Heart left ventricle (tissue), 16 donors: ENCODE results near the gene UBIAD1. TPM values are rescaled to one million over a fixed set of nuclear protein-coding genes. Genes with fewer than 3 reads are reported as not detected.
"Not testable (repeated sequence)": the region's sequence is repeated elsewhere in the genome, so short reads cannot be mapped to it uniquely, and the experiment has no call there.

Experiments used
- ATAC-seq, 4 donors: fragments of 200-7000 bp; cut with Tn5 transposase; one replicate each; pipeline ENCODE4 v1.9.1; 2020 to 2022; ENCODE audit warnings: moderate library complexity in 4 of 4, mild to moderate bottlenecking in 3 of 4, moderate number of reproducible peaks in 1 of 4
- DNase-seq, 5 donors: peaks; one replicate each; pipeline ENCODE4 v3.0.0-alpha.2; 2020
- H3K27ac ChIP-seq, 12 donors: fragments of 200-600 bp; sonication (generic) in 4 of 12; one replicate each; pipeline versions ENCODE4 v1.5.0 to v1.8.0; 2016 to 2022; ENCODE audit warnings: mild to moderate bottlenecking in 2 of 12
- H3K27me3 ChIP-seq, 9 donors: fragments of 200-600 bp; sonication (generic) in 2 of 9; one replicate each; pipeline versions ENCODE4 v1.5.1 to v1.8.0; 2016 to 2022; ENCODE audit warnings: mild to moderate bottlenecking in 3 of 9
- H3K36me3 ChIP-seq, 9 donors: fragments of 200-600 bp; sonication (generic) in 2 of 9; one replicate each; pipeline versions ENCODE4 v1.5.0 to v1.8.0; 2018 to 2022; ENCODE audit warnings: mild to moderate bottlenecking in 2 of 9
- H3K4me1 ChIP-seq, 12 donors: fragments of 200-600 bp; sonication (generic) in 4 of 12; one replicate each; pipeline versions ENCODE4 v1.5.0 to v1.8.0; 2016 to 2022; ENCODE audit warnings: mild to moderate bottlenecking in 3 of 12
- H3K4me3 ChIP-seq, 12 donors: fragments of 200-600 bp; sonication (generic) in 4 of 12; one replicate each; pipeline versions ENCODE4 v1.5.0 to v1.8.0; 2017 to 2022; ENCODE audit warnings: mild to moderate bottlenecking in 9 of 12, moderate library complexity in 4 of 12
- H3K9me3 ChIP-seq, 12 donors: fragments of 200-600 bp; sonication (generic) in 4 of 12; one replicate each; pipeline versions ENCODE4 v1.5.0 to v1.8.0; 2016 to 2022; ENCODE audit warnings: mild to moderate bottlenecking in 1 of 12
- POLR2A ChIP-seq, 2 donors: fragments of 450-650 bp; IDR thresholded peaks; one replicate each; pipeline ENCODE4 v1.6.1; 2017; ENCODE audit warnings: antibody characterized with exemption in 2 of 2, mild to moderate bottlenecking in 2 of 2, moderate library complexity in 2 of 2
- WGBS, 4 donors: extraction: QIAGEN DNeasy Blood & Tissue Kit in 2 of 4; methylation state at CpG; one replicate each; pipeline versions ENCODE4 v1.1.5 to v1.1.7; 2013 to 2018; 5-methylcytosine and 5-hydroxymethylcytosine counted together
- intact Hi-C, 10 donors: fragments of 100-400 bp; cut with DNase I; formaldehyde crosslinking; loops; one replicate each; pipeline versions ENCODE4 v1.11.1 to v1.14.2; 2022
- polyA plus RNA-seq, 2 donors: library from polyadenylated mRNA; stranded (reverse); fragments of 200-250 nt; gene quantifications; one replicate each; pipeline ENCODE4 v1.2.3, GENCODE V29; 2013
- total RNA-seq, 9 donors: library from RNA; depleted of rRNA in 2 of 9; stranded (reverse); fragments of >200 nt in 2 of 9; fragmentation: NEBNext Ultra II Directional in 3 of 9; extraction: Animal tissue kit (Norgen Biotek cat#: 25700) in 3 of 9; gene quantifications; one replicate each; pipeline versions ENCODE4 v1.1.0 to v1.2.4, GENCODE V29; 2016 to 2023
- TF ChIP-seq, protein P1 (sequence below), 12 donors: fragments of 200-600 bp; sonication (generic) in 4 of 12; IDR thresholded peaks; one replicate each; pipeline versions ENCODE4 v1.5.0 to v1.8.0; 2018 to 2022; ENCODE audit warnings: antibody characterized with exemption in 12 of 12, mild to moderate bottlenecking in 5 of 12
- donor health status: ischemic (EF 13 %, LVEDD 7.1; RV severe dilation, severe dysfunction).
- donor health status: healthy with polysubstance abuse.
- donor health status: DM: no; HTN: yes; CAD: no.
- donor health status: DM: no; HTN: no; CAD: no.
- donor health status: ischemic (EF 25% LVEDD 6.9; RV normal size, moderate dysfunction).
- donor health status: ischemic (EF 25% LVEDD 5.7; RV mildly dilated, moderate dysfunction).
- donor health status: healthy.
- donor health status: DM: yes; HTN: yes; CAD: no.
- donor health status: ischemic (EF 35%, LVEDD 5.7; RV mildly dilated, moderate dysfunction).
- donor health status: nonischemic (EF 11% LVEDD 7.7; RV severe dilation, severe dysfunction).
- donor health status: DM: yes; HTN: yes; CAD: no.
- donor health status: PGD.
- donor health status: ischemic (EF 29% LVEDD 5.4; RV normal size, mild dysfunction).
- donor health status: nonischemic (EF 23%, LVEDD 6.1; RV moderate dilation, normal function).

Gene UBIAD1
- total and polyA plus RNA-seq, 11 donors, result 5.3 to 19.4 (median 11.6) TPM

GRCh38 chr1:11291049-11291448 is 18.1 kb downstream of the UBIAD1 start:
- ATAC-seq (no peak), DNase-seq (no peak)
- H3K27me3 ChIP-seq, result no peaks in the 10 kb centered on the region
- intact Hi-C loops, result no loop called here
- peaks cover 0 to 8% (median 0%) of the 10 kb centered on the region in 12 donors for H3K4me1 ChIP-seq
- no peaks in the 10 kb centered on the region for H3K9me3 ChIP-seq
- TF ChIP-seq POLR2A (IDR thresholded peaks at IDR 0.05), result no peak
- TF ChIP-seq, protein P1, sequence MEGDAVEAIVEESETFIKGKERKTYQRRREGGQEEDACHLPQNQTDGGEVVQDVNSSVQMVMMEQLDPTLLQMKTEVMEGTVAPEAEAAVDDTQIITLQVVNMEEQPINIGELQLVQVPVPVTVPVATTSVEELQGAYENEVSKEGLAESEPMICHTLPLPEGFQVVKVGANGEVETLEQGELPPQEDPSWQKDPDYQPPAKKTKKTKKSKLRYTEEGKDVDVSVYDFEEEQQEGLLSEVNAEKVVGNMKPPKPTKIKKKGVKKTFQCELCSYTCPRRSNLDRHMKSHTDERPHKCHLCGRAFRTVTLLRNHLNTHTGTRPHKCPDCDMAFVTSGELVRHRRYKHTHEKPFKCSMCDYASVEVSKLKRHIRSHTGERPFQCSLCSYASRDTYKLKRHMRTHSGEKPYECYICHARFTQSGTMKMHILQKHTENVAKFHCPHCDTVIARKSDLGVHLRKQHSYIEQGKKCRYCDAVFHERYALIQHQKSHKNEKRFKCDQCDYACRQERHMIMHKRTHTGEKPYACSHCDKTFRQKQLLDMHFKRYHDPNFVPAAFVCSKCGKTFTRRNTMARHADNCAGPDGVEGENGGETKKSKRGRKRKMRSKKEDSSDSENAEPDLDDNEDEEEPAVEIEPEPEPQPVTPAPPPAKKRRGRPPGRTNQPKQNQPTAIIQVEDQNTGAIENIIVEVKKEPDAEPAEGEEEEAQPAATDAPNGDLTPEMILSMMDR (IDR thresholded peaks at IDR 0.05), result no peak
- H3K4me3 ChIP-seq, result no peak overlapping the region
- no peak overlapping the region for H3K27ac ChIP-seq
- peaks cover 0 to 72% (median 51%) of the 10 kb centered on the region in 9 donors for H3K36me3 ChIP-seq
- 51 to 74% (median 65%) methylated on average over 2 of the region's 2 CpGs for WGBS, 4 donors

DNA sequence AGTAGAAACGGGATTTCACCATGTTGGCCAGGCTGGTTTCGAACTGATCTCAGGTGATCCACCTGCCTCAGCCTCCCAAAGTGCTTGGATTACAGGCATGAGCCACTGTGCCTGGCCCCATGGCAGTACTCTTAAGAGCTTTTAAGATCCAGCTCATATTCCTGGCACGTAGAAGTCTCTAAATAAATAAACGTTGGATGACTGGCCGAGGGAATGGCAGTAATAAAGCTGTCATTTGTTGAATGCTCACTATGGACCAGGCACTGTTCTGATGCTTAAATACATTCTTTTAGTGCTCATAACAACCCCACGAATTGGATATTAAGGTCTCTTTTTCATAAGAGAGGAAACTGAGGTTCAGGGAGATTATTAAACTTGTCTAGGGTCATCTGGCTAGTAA is 20.9 kb downstream of the UBIAD1 start:
- H3K27ac ChIP-seq, result no peak overlapping the region
- WGBS, 4 donors, result 82 to 94% (median 91%) methylated on average over 6 of the region's 6 CpGs

GRCh38 chr1:11294951-11295350 is 22.0 kb downstream of the UBIAD1 start:
- no peak overlapping the region for H3K4me3 ChIP-seq
- intact Hi-C loops, result no loop called here
- 71 to 79% (median 77%) methylated on average over 8 of the region's 8 CpGs for WGBS, 4 donors
- no peaks in the 10 kb centered on the region for H3K27me3 ChIP-seq
- peaks cover 0 to 47% (median 24%) of the 10 kb centered on the region in 9 donors for H3K36me3 ChIP-seq
- H3K9me3 ChIP-seq, result no peaks in the 10 kb centered on the region
- peaks cover 0 to 8% (median 0%) of the 10 kb centered on the region in 12 donors for H3K4me1 ChIP-seq
- H3K27ac ChIP-seq, result no peak overlapping the region
- TF ChIP-seq, protein P1 (IDR thresholded peaks at IDR 0.05), result no peak
- no peak for TF ChIP-seq POLR2A (IDR thresholded peaks at IDR 0.05)
- DNase-seq (no peak), ATAC-seq (no peak)

More for the DNA sequence above, 20.9 kb downstream of the UBIAD1 start:
- ATAC-seq (no peak), DNase-seq (no peak)
- intact Hi-C loops, result no loop called here
- no peaks in the 10 kb centered on the region for H3K27me3 ChIP-seq
- no peak for TF ChIP-seq POLR2A (IDR thresholded peaks at IDR 0.05)
- TF ChIP-seq, protein P1 (IDR thresholded peaks at IDR 0.05), result no peak
- peaks cover 0 to 8% (median 0%) of the 10 kb centered on the region in 12 donors for H3K4me1 ChIP-seq
- peaks cover 0 to 52% (median 31%) of the 10 kb centered on the region in 9 donors for H3K36me3 ChIP-seq
- H3K9me3 ChIP-seq, result no peaks in the 10 kb centered on the region
- H3K4me3 ChIP-seq, result no peak overlapping the region

GRCh38 chr1:11295905-11296304 is 22.9 kb downstream of the UBIAD1 start:
- no peak for DNase-seq
- ATAC-seq, result no peak
- TF ChIP-seq POLR2A (IDR thresholded peaks at IDR 0.05), result no peak
- TF ChIP-seq, protein P1 (IDR thresholded peaks at IDR 0.05), result no peak
- Histone ChIP-seq H3K4me3 (no peak overlapping the region), H3K27me3 (no peaks in the 10 kb centered on the region), H3K4me1 (peaks cover 0 to 8% (median 0%) of the 10 kb centered on the region in 12 donors), H3K27ac (no peak overlapping the region), H3K36me3 (peaks cover 0 to 38% (median 18%) of the 10 kb centered on the region in 9 donors), H3K9me3 (no peaks in the 10 kb centered on the region)
- intact Hi-C loops, result no loop called here
- 95 to 100% (median 98%) methylated on average over 2 of the region's 2 CpGs for WGBS, 4 donors

GRCh38 chr1:11297774-11298173 is 24.8 kb downstream of the UBIAD1 start:
- ATAC-seq, DNase-seq, intact Hi-C loops, H3K4me1 ChIP-seq, H3K27ac ChIP-seq, H3K9me3 ChIP-seq, H3K4me3 ChIP-seq, H3K27me3 ChIP-seq: not testable (repeated sequence)
- 95 to 98% (median 96%) methylated on average over 5 of the region's 5 CpGs for WGBS, 4 donors
- peaks cover 0 to 33% (median 16%) of the 10 kb centered on the region in 9 donors for H3K36me3 ChIP-seq
